ENCODE results near the gene SPATA45. TPM values are rescaled to one million over a fixed set of nuclear protein-coding genes. Genes with fewer than 3 reads are reported as not detected.
A peak's percentile ranks its signal among the peaks of the same experiment; 100 is the strongest.

Gene SPATA45
- total RNA-seq, 4 donors from 2014 or later, result not detected

GRCh38 chr1:212814537-212815334 is 32.7 kb downstream of the SPATA45 start:
- no peak for DNase-seq

GRCh38 chr1:212805767-212806166 is 41.7 kb downstream of the SPATA45 start:
- Histone ChIP-seq H3K4me3 (replicated peaks in 1 of 3) (no peak overlapping the region), H3K27ac (no peak overlapping the region), H3K27me3 (no peaks in the 10 kb centered on the region), H3K4me1 (no peaks in the 10 kb centered on the region), H3K9me3 (no peaks in the 10 kb centered on the region), H3K36me3 (peaks cover 0 to 6% of the 10 kb centered on the region in 2 donors)
- WGBS, 2 donors, result 91 to 93% methylated on average over 3 of the region's 3 CpGs
- intact Hi-C loops (cut with DNase I), result no loop called here
- TF ChIP-seq CTCF (IDR thresholded peaks at IDR 0.05) (no peak), POLR2A (IDR thresholded peaks at IDR 0.05) (no peak)
- DNase-seq, result no peak

More at GRCh38 chr1:212814537-212815334, 32.7 kb downstream of the SPATA45 start:
- TF ChIP-seq CTCF (IDR thresholded peaks at IDR 0.05) (peak in 2 of 6 experiments; percentile 7 to 16), POLR2A (IDR thresholded peaks at IDR 0.05) (no peak)
- intact Hi-C loops (cut with DNase I), result no loop called here
- WGBS, 2 donors, result 73 to 75% methylated on average over 5 of the region's 5 CpGs
- H3K27me3 ChIP-seq, result no peaks in the 10 kb centered on the region
- no peaks in the 10 kb centered on the region for H3K4me1 ChIP-seq
- H3K9me3 ChIP-seq, result no peaks in the 10 kb centered on the region
- H3K4me3 ChIP-seq (replicated peaks in 1 of 3), result no peak overlapping the region
- no peak overlapping the region for H3K27ac ChIP-seq
- no peaks in the 10 kb centered on the region for H3K36me3 ChIP-seq

- Histone ChIP-seq H3K27ac (no peak overlapping the region), H3K4me1 (peaks cover under 1 to 3% of the 10 kb centered on the region in 2 donors), H3K9me3 (no peaks in the 10 kb centered on the region), H3K27me3 (no peaks in the 10 kb centered on the region), H3K36me3 (peaks cover 0 to 9% of the 10 kb centered on the region in 2 donors), H3K4me3 (replicated peaks in 1 of 3) (no peak overlapping the region)
- TF ChIP-seq POLR2A (IDR thresholded peaks at IDR 0.05), result no peak
- TF ChIP-seq CTCF (IDR thresholded peaks at IDR 0.05), result no peak
- 93 to 98% methylated on average over 3 of the region's 3 CpGs for WGBS, 2 donors
- intact Hi-C loops (cut with DNase I), result loop anchor here (10.0 kb wide), 2 partner anchors 57 to 217 kb away; partner anchors contain the start of genes ANGEL2 and FLVCR1
- DNase-seq, result no peak
Measured at GRCh38 chr1:212797681-212798080, 49.8 kb downstream of the SPATA45 start.

GRCh38 chr1:212794561-212795014 is 52.9 kb downstream of the SPATA45 start:
- WGBS, 2 donors, result 81 to 82% methylated on average over 1 of the region's 1 CpG
- Histone ChIP-seq H3K27ac (no peak overlapping the region), H3K9me3 (no peaks in the 10 kb centered on the region), H3K27me3 (no peaks in the 10 kb centered on the region), H3K36me3 (peaks cover 0 to 9% of the 10 kb centered on the region in 2 donors), H3K4me1 (peaks cover 15 to 18% of the 10 kb centered on the region in 2 donors), H3K4me3 (replicated peaks in 1 of 3) (no peak overlapping the region)
- intact Hi-C loops (cut with DNase I), result loop anchor here (10.0 kb wide), 2 partner anchors 60 to 220 kb away; partner anchors contain the start of genes ANGEL2 and FLVCR1
- DNase-seq, result no peak
- TF ChIP-seq CTCF (IDR thresholded peaks at IDR 0.05) (no peak), POLR2A (IDR thresholded peaks at IDR 0.05) (no peak)

- H3K27ac ChIP-seq, result peak overlapping the region; percentile 84 to 93 (median 86)
- TF ChIP-seq CTCF (IDR thresholded peaks at IDR 0.05) (no peak), POLR2A (IDR thresholded peaks at IDR 0.05) (no peak)
- peaks cover 15 to 20% of the 10 kb centered on the region in 2 donors for H3K4me1 ChIP-seq
- no peak for DNase-seq
- H3K4me3 ChIP-seq (replicated peaks in 1 of 3), result peak overlapping the region; percentile 67 to 81 (median 78)
- intact Hi-C loops (cut with DNase I), result loop anchor here (10.0 kb wide), 2 partner anchors 62 to 222 kb away; partner anchors contain the start of genes ANGEL2 and FLVCR1
- 20 to 22% methylated on average over 16 of the region's 16 CpGs for WGBS, 2 donors
- H3K9me3 ChIP-seq, result no peaks in the 10 kb centered on the region
- peaks cover 0 to 9% of the 10 kb centered on the region in 2 donors for H3K36me3 ChIP-seq
- no peaks in the 10 kb centered on the region for H3K27me3 ChIP-seq
Measured at GRCh38 chr1:212792396-212792908, 55.0 kb downstream of the SPATA45 start.
